Frontal cortex (tissue), 4 donors: ENCODE data around the gene XRCC5. TPM values are rescaled to one million over a fixed set of nuclear protein-coding genes. Genes with fewer than 3 reads are reported as not detected.

Source experiments
- DNase-seq, 2 donors: peaks; one replicate each; pipeline ENCODE4 v3.0.0; 2012; ENCODE audit warnings: low spot score in 2 of 2
- FAIRE-seq: peaks from 2 replicates; lab custom pipeline; 2012; peaks lifted over from hg19 to GRCh38; lab: Jason Lieb, UNC
- total RNA-seq: library from RNA; depleted of rRNA; stranded (reverse); fragments of >200 nt; gene quantifications from one replicate; pipeline ENCODE4 v1.2.3, GENCODE V29; 2014
- donor health status: control.
- donor health status: control.
- donor health status: control.

The XRCC5 gene
- total RNA-seq, 1 donor from 2014 or later, result 415 TPM

DNA sequence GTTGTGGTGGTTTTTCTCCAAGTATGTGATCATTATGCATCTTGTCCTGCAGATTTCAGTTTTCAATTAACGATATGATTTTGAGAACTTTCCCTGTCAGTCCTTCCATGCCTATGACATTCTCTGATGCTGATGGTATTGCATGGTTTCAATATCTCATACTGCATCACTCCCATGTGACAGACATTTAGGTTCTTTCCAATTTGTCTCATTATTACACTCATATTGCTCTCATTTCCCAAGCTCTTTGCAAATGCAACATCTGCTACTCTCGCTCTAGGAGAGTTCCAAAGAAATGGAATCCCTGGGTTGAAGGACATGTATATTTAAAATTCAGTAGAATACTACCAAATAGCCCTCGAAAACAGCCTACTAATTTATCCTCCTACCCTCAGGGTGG lies 137.6 kb downstream of the XRCC5 start:
- no peak for DNase-seq

More for the DNA sequence above, 137.6 kb downstream of the XRCC5 start:
- FAIRE-seq, result no peak

Other genes with a start within 250 kb of the XRCC5 start
- gene MREG, start 95.8 kb upstream of the XRCC5 start, total RNA-seq, result 2.4 TPM
- 27.3 TPM for gene PECR, start 27.5 kb upstream of the XRCC5 start, total RNA-seq
- 23.2 TPM for gene TMEM169, start 27.4 kb upstream of the XRCC5 start, total RNA-seq